GM12878 (cell line): ENCODE data around the gene WRAP73. TPM values are rescaled to one million over a fixed set of nuclear protein-coding genes. Genes with fewer than 3 reads are reported as not detected.

ENCODE experiments used
- ATF7 ChIP-seq: fragments of 450-650 bp; IDR thresholded peaks from 2 replicates; pipeline ENCODE4 v1.6.1; 2016; ENCODE audit warnings: low read depth, mild to moderate bottlenecking
- BMI1 ChIP-seq: fragments of 450-650 bp; IDR thresholded peaks from 2 replicates; pipeline ENCODE4 v1.6.1; 2016; ENCODE audit warnings: mild to moderate bottlenecking, moderate library complexity, borderline replicate concordance
- CREB1 ChIP-seq: IDR thresholded peaks from 2 replicates; pipeline ENCODE4 v1.6.1; 2012; ENCODE audit warnings: low read depth, mild to moderate bottlenecking, inconsistent platforms
- CREM ChIP-seq: IDR thresholded peaks from 2 replicates; pipeline ENCODE4 v1.6.1; 2014; ENCODE audit warnings: antibody characterized with exemption, low read depth
- CUX1 ChIP-seq: IDR thresholded peaks from 2 replicates; pipeline ENCODE4 v1.6.1; 2012; ENCODE audit warnings: improper control_type of control experiment, low read depth, low read length; ENCODE audit not compliant: insufficient replicate concordance
- ESRRA ChIP-seq: IDR thresholded peaks from 2 replicates; pipeline ENCODE4 v1.6.1; 2012; ENCODE audit warnings: mild to moderate bottlenecking, low read length, improper control_type of control experiment
- GABPA ChIP-seq: IDR thresholded peaks from 2 replicates; pipeline ENCODE4 v1.6.1; 2014; ENCODE audit warnings: antibody characterized with exemption, low read depth, mild to moderate bottlenecking, inconsistent platforms
- HDAC6 ChIP-seq: fragments of 200-600 bp; sonication (generic); IDR thresholded peaks from one replicate; pipeline ENCODE4 v1.8.0; 2017; ENCODE audit warnings: antibody characterized with exemption; ENCODE audit not compliant: unreplicated experiment
- IKZF1 ChIP-seq: fragments of 450-650 bp; conservative IDR thresholded peaks from 2 replicates; pipeline ENCODE4 v1.6.1; 2017; ENCODE audit warnings: antibody characterized with exemption, mild to moderate bottlenecking
- IRF3 ChIP-seq: fragments of 450-650 bp; IDR thresholded peaks from 2 replicates; pipeline ENCODE4 v1.6.1; 2014; ENCODE audit warnings: mild to moderate bottlenecking
- MEF2B ChIP-seq: fragments of 450-650 bp; IDR thresholded peaks from 2 replicates; pipeline ENCODE4 v1.6.1; 2018; ENCODE audit warnings: mild to moderate bottlenecking, moderate library complexity; ENCODE audit not compliant: partially characterized antibody, poor library complexity, severe bottlenecking
- MLLT1 ChIP-seq: fragments of 450-650 bp; IDR thresholded peaks from 2 replicates; pipeline ENCODE4 v1.6.1; 2016; ENCODE audit warnings: mild to moderate bottlenecking
- NFIC ChIP-seq: IDR thresholded peaks from 2 replicates; pipeline ENCODE4 v1.6.1; 2012; ENCODE audit warnings: low read depth, mild to moderate bottlenecking, inconsistent platforms, low read length, moderate library complexity
- POLR2AphosphoS5 ChIP-seq: IDR thresholded peaks from 2 replicates; pipeline ENCODE4 v1.6.1; 2011; ENCODE audit warnings: mild to moderate bottlenecking, low read length, inconsistent platforms
- RAD51 ChIP-seq: fragments of 450-650 bp; IDR thresholded peaks from 2 replicates; pipeline ENCODE4 v1.6.1; 2016; ENCODE audit warnings: moderate library complexity, mild to moderate bottlenecking, inconsistent platforms
- RFX5 ChIP-seq: IDR thresholded peaks from 2 replicates; pipeline ENCODE4 v1.6.1; 2011; ENCODE audit warnings: low read depth, low read length, improper control_type of control experiment
- SMARCA5 ChIP-seq: fragments of 450-650 bp; IDR thresholded peaks from 2 replicates; pipeline ENCODE4 v1.6.1; 2017; ENCODE audit warnings: mild to moderate bottlenecking
- SPI1 ChIP-seq: IDR thresholded peaks from 2 replicates; pipeline ENCODE4 v1.6.1; 2011; ENCODE audit warnings: low read depth, mild to moderate bottlenecking, low read length, moderate library complexity, borderline replicate concordance; ENCODE audit not compliant: insufficient read depth
- SRF ChIP-seq, 2 experiments: IDR thresholded peaks; 2 replicates each; pipeline ENCODE4 v1.6.1; 2011; ENCODE audit warnings: low read depth in 2 of 2, low read length in 2 of 2, mild to moderate bottlenecking in 1 of 2, moderate library complexity in 1 of 2
- STAT3 ChIP-seq: IDR thresholded peaks from 2 replicates; pipeline ENCODE4 v1.6.1; 2011; ENCODE audit warnings: low read depth, low read length, improper control_type of control experiment
- TARDBP ChIP-seq: IDR thresholded peaks from 2 replicates; pipeline ENCODE4 v1.6.1; 2016; ENCODE audit warnings: borderline replicate concordance
- USF1 ChIP-seq: IDR thresholded peaks from 2 replicates; pipeline ENCODE4 v1.6.1; 2011; ENCODE audit warnings: borderline replicate concordance, low read depth, mild to moderate bottlenecking, moderate library complexity, mixed read lengths, low read length; ENCODE audit not compliant: insufficient read depth; ENCODE audit errors: extremely low read length
- ZNF207 ChIP-seq: fragments of 450-650 bp; IDR thresholded peaks from 2 replicates; pipeline ENCODE4 v1.6.1; 2014; ENCODE audit warnings: antibody characterized with exemption, mild to moderate bottlenecking, borderline replicate concordance
- polyA plus RNA-seq, 11 experiments: library from polyadenylated mRNA; depleted of rRNA in 4 of 11; unstranded in 6 of 11; stranded (reverse) in 5 of 11; fragments of >200 nt; fragmentation: Nextera tagmentation in 4 of 11; fragmentation: Illumina TruSeq in 1 of 11; extraction: Ambion mirVana in 4 of 11; extraction: Trizol in 1 of 11; gene quantifications; 1 replicate in 1 of 11; 2 replicates in 10 of 11; pipeline versions ENCODE4 v1.2.1 to v1.2.3, GENCODE V29; 2011 to 2016; ENCODE audit warnings: inconsistent platforms in 2 of 11, missing spikeins in 2 of 11, low read depth in 1 of 11
- total RNA-seq, 4 experiments: library from RNA; depleted of rRNA in 3 of 4; stranded (reverse); fragments of >200 nt in 3 of 4; fragmentation: Illumina TruSeq in 1 of 4; extraction: Trizol in 1 of 4; gene quantifications; 2 replicates each; pipeline versions ENCODE4 v1.2.1 to v1.2.3, GENCODE V29; 2013 to 2021

The WRAP73 gene
- total and polyA plus RNA-seq, 10 of the 15 experiments (the other 5 are each of a cell fraction or from before 2014, with no cell fraction given): 3.2 to 65.8 (median 48.0) TPM

- TF ChIP-seq CUX1 (peak; percentile 67), RFX5 (0 out of 2 replicates have a peak, but pooled peaks have one; percentile 22), ESRRA (no peak), ZNF207 (no peak), TARDBP (no peak), IRF3 (peak; percentile 8; the same call in 1 of the 2 replicates), IKZF1 (peak; percentile 95), GABPA (peak; percentile 73), CREM (peak; percentile 94), STAT3 (peak; percentile 81; the same call in 1 of the 2 replicates), SPI1 (peak; percentile 50; the same call in 1 of the 2 replicates), SRF (IDR thresholded peaks at IDR 0.05; ENCODE audit: low read depth in 2 of 2, low read length in 2 of 2) (peak in 1 of 2 experiments; percentile 80; a peak in 1 of 4 replicates), RAD51 (no peak; the same call in 1 of the 2 replicates), CREB1 (peak; percentile 90), MEF2B (peak; percentile 90), ATF7 (peak; percentile 98), MLLT1 (0 out of 2 replicates have a peak, but pooled peaks have one; percentile 37), USF1 (no peak), BMI1 (peak; percentile 67; the same call in 1 of the 2 replicates), SMARCA5 (peak; percentile 90), NFIC (peak; percentile 97), POLR2AphosphoS5 (peak; percentile 71), HDAC6 (no peak)
Measured at GRCh38 chr1:3656450-3657095, 6.7 kb upstream of the WRAP73 start (continued).
